Measurements from ENCODE around the gene GAA. TPM values are rescaled to one million over a fixed set of nuclear protein-coding genes. Genes with fewer than 3 reads are reported as not detected.
A peak's percentile ranks its signal among the peaks of the same experiment; 100 is the strongest.

Gene GAA
- total and polyA plus RNA-seq, 9 donors: 2.4 to 77.3 (median 25.6) TPM

DNA sequence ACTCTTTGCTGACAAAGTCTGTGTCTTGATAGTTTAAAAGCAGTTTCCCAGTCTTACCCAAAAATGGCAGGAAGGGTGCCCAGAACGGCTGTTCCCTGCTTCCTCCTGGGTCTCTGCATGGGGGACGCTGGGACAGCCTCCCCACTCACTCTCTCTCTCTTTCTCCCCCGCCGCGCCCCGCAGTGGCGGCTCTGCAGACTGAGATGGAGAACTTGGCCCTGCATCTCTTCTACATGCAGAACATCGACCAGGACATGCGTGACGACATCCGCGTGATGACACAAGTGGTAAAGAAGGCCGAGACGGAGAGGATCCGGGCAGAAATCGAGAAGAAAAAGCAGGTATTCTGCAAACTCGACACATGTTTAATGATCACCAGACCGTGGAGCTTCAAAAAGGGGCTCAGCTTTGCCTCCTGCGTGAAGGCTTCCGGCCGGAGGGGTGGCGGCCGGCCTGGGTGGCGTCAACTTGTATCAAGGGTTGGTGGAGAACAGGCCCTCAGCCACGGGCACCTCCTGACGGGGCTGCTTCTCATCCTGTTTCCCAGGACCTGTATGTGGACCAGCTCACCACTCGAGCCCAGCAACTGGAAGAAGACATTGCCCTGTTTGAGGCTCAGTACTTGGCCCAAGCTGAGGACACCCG, 42.9 kb upstream of the GAA start:
- Histone ChIP-seq H3K27ac (no peak overlapping the region), H3K4me3 (no peak overlapping the region), H3K36me3 (no peaks in the 10 kb centered on the region), H3K9me3 (no peaks in the 10 kb centered on the region), H3K4me1 (ENCODE audit: insufficient read depth) (peaks cover 2% of the 10 kb centered on the region), H3K27me3 (no peaks in the 10 kb centered on the region)
- 95 to 96% (median 95%) methylated on average over 28 of the region's 28 CpGs for WGBS, 3 donors
- no peak for DNase-seq
- intact Hi-C loops (cut with DNase I): no loop called here
- TF ChIP-seq, protein P1, sequence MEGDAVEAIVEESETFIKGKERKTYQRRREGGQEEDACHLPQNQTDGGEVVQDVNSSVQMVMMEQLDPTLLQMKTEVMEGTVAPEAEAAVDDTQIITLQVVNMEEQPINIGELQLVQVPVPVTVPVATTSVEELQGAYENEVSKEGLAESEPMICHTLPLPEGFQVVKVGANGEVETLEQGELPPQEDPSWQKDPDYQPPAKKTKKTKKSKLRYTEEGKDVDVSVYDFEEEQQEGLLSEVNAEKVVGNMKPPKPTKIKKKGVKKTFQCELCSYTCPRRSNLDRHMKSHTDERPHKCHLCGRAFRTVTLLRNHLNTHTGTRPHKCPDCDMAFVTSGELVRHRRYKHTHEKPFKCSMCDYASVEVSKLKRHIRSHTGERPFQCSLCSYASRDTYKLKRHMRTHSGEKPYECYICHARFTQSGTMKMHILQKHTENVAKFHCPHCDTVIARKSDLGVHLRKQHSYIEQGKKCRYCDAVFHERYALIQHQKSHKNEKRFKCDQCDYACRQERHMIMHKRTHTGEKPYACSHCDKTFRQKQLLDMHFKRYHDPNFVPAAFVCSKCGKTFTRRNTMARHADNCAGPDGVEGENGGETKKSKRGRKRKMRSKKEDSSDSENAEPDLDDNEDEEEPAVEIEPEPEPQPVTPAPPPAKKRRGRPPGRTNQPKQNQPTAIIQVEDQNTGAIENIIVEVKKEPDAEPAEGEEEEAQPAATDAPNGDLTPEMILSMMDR (IDR thresholded peaks at IDR 0.05): no peak
- TF ChIP-seq EP300 (IDR thresholded peaks at IDR 0.05) (no peak), POLR2A (IDR thresholded peaks at IDR 0.05) (no peak)

DNA sequence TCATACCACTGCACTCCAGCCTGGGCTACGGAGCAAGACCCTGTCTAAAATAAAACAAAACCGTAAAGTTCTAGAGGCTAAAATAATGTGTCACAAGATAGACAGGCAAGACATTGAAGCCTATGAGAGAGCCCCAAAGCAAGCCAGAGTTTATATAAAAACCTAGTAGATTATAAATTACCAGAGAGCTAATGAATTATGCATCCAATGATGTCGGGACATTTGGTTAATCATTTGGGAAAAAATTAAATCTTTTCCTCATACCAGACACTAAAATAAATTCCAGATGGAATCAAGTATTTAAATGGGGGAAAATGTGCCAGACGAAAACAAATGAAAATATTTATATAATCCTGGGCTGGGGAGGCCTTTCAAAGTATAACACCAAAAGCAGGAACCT, 40.7 kb upstream of the GAA start:
- intact Hi-C loops (cut with DNase I): loop anchor here in 1 of 4 donors (2.0 kb wide), 1 partner anchor 20 kb away; no protein-coding TSS in a partner anchor
- Histone ChIP-seq H3K9me3 (no peaks in the 10 kb centered on the region), H3K36me3 (no peaks in the 10 kb centered on the region), H3K4me3 (no peak overlapping the region), H3K4me1 (ENCODE audit: insufficient read depth) (peaks cover 9% of the 10 kb centered on the region), H3K27ac (no peak overlapping the region), H3K27me3 (no peaks in the 10 kb centered on the region)
- DNase-seq: no peak
- no peak for TF ChIP-seq EP300 (IDR thresholded peaks at IDR 0.05)
- TF ChIP-seq, protein P1 (IDR thresholded peaks at IDR 0.05): no peak
- TF ChIP-seq POLR2A (IDR thresholded peaks at IDR 0.05): no peak
- WGBS, 3 donors: 16 to 32% (median 23%) methylated on average over 4 of the region's 4 CpGs

DNA sequence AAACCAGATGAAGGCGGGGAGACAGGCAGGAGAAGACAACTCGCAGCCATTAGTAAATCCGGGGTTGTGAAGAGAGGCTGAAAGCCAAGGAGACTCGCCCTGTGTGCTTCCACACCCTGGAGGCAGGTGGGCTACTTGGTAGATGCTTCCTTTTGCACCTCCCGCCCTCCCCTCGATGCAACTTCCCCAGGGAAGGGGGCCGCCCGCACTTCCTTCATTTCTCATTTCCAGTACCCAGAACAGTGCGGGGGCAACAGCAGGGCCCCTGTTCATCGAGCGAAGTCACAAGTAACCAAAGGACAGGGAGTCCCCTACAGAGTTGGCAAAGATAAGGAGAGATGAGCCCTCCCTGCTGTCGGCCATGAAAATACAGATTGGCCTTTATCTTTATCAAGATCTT, 40.0 kb upstream of the GAA start:
- no peaks in the 10 kb centered on the region for H3K27me3 ChIP-seq
- no peak overlapping the region for H3K27ac ChIP-seq
- 94 to 95% (median 95%) methylated on average over 12 of the region's 12 CpGs for WGBS, 3 donors
- H3K4me3 ChIP-seq: no peak overlapping the region
- H3K4me1 ChIP-seq (ENCODE audit: insufficient read depth): peaks cover 9% of the 10 kb centered on the region
- TF ChIP-seq POLR2A (IDR thresholded peaks at IDR 0.05) (no peak), EP300 (IDR thresholded peaks at IDR 0.05) (no peak)
- TF ChIP-seq, protein P1 (IDR thresholded peaks at IDR 0.05): no peak
- H3K9me3 ChIP-seq: no peaks in the 10 kb centered on the region
- DNase-seq: no peak
- no peaks in the 10 kb centered on the region for H3K36me3 ChIP-seq
- intact Hi-C loops (cut with DNase I): loop anchor here in 1 of 4 donors (2.0 kb wide), 1 partner anchor 21 kb away; no protein-coding TSS in a partner anchor

DNA sequence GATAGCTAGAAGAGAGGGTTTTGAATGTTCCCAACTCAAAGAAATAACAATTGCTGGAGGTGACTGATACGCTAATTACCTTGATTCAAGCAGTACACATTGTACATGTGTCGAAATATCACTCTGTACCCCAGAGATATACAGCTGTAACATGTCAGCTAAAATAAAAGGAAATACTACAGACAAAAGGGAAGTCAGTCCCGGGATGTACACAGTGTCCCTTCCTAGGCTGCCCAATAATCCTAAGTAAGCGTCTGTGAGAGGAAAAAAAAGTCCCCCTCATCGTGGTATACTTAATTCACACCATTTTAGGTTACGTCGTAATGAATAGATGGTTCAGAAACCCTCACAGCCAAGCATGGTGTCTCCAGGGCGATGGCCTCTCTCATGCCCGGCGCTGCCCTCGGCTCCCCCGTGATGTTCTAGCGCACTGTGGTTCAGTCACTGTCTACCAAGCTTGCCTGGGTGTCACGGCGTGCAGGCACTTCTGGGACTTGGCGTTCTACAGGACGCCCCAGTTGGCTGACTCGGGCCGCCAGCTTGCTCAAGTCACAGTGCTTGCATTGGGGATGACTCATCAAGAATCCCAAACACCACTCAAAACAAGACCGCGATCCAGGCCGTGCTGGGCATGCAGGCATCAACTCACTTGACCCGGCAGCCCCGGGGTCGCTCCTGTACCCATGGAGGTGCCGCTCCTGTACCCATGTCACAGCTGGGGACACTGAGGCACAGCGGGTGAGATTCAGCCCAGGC, 37.4 kb upstream of the GAA start:
- no peaks in the 10 kb centered on the region for H3K27me3 ChIP-seq
- H3K36me3 ChIP-seq: no peaks in the 10 kb centered on the region
- TF ChIP-seq, protein P1 (IDR thresholded peaks at IDR 0.05): no peak
- TF ChIP-seq POLR2A (IDR thresholded peaks at IDR 0.05) (no peak), EP300 (IDR thresholded peaks at IDR 0.05) (no peak)
- peaks cover 15% of the 10 kb centered on the region for H3K4me1 ChIP-seq (ENCODE audit: insufficient read depth)
- peak; percentile 55 to 68 (median 64) for DNase-seq
- H3K9me3 ChIP-seq: no peaks in the 10 kb centered on the region
- WGBS, 3 donors: 58 to 77% (median 73%) methylated on average over 27 of the region's 27 CpGs
- no peak overlapping the region for H3K27ac ChIP-seq
- no peak overlapping the region for H3K4me3 ChIP-seq
- intact Hi-C loops (cut with DNase I): loop anchor here in 1 of 4 donors (1.0 kb wide), 1 partner anchor 47 kb away; no protein-coding TSS in a partner anchor
